CD4-positive, alpha-beta memory T cell (primary cell): ENCODE measurements around the gene SNAP47. TPM values are rescaled to one million over a fixed set of nuclear protein-coding genes. Genes with fewer than 3 reads are reported as not detected.

Experiments used
- CTCF ChIA-PET: fragments of 350-600 bp; sonication (Branson Sonifier 250); formaldehyde crosslinking; loops from one replicate; lab custom pipeline; 2021; ENCODE audit warnings: inconsistent platforms; ENCODE audit not compliant: partially characterized antibody; lab: Charles Lee
- POLR2A ChIA-PET: fragments of 350-600 bp; sonication (Branson Sonifier 250); formaldehyde crosslinking; loops from one replicate; lab custom pipeline; 2021; ENCODE audit not compliant: partially characterized antibody; lab: Charles Lee
- DNase-seq, 5 donors: peaks; one replicate each; pipeline versions ENCODE4 v3.0.0 to v3.0.0-alpha.2; 2020 to 2022; ENCODE audit warnings: mixed read lengths in 1 of 5
- H3K27ac ChIP-seq: one replicate; pipeline ENCODE4 v1.7.0; 2013; ENCODE audit warnings: low read depth, low read length
- H3K27me3 ChIP-seq: 2 replicates; pipeline ENCODE4 v1.7.0; 2013; ENCODE audit warnings: mild to moderate bottlenecking, low read length, moderate library complexity; ENCODE audit not compliant: insufficient read depth
- H3K36me3 ChIP-seq: 2 replicates; pipeline ENCODE4 v1.7.0; 2013; ENCODE audit warnings: mild to moderate bottlenecking, low read length, moderate library complexity; ENCODE audit not compliant: insufficient read depth
- H3K4me1 ChIP-seq: 2 replicates; pipeline ENCODE4 v1.7.0; 2013; ENCODE audit warnings: mild to moderate bottlenecking, low read length, moderate library complexity; ENCODE audit not compliant: insufficient read depth
- H3K4me3 ChIP-seq, 2 donors: one replicate each; pipeline ENCODE4 v1.7.0; 2013; ENCODE audit warnings: low read length in 2 of 2, mild to moderate bottlenecking in 1 of 2
- H3K9me3 ChIP-seq, 2 donors: one replicate each; pipeline ENCODE4 v1.7.0; 2013; ENCODE audit warnings: low read length in 2 of 2, control low read depth in 1 of 2; ENCODE audit not compliant: control insufficient read depth in 1 of 2
- H3K27ac Mint-ChIP-seq, 7 donors: one replicate each; pipeline ENCODE4 v1.8.0; 2020 to 2021; ENCODE audit warnings: mixed read lengths in 7 of 7, mild to moderate bottlenecking in 6 of 7, inconsistent platforms in 3 of 7, moderate library complexity in 3 of 7
- H3K27me3 Mint-ChIP-seq, 2 donors: one replicate each; pipeline ENCODE4 v1.8.0; 2020 to 2021; ENCODE audit warnings: mixed read lengths in 2 of 2
- H3K36me3 Mint-ChIP-seq, 2 donors: one replicate each; pipeline ENCODE4 v1.8.0; 2020 to 2021; ENCODE audit warnings: mixed read lengths in 2 of 2, inconsistent platforms in 1 of 2, mild to moderate bottlenecking in 1 of 2
- H3K4me1 Mint-ChIP-seq, 4 donors: one replicate each; pipeline ENCODE4 v1.8.0; 2020 to 2021; ENCODE audit warnings: mixed read lengths in 4 of 4, mild to moderate bottlenecking in 1 of 4
- H3K4me3 Mint-ChIP-seq, 8 donors: one replicate each; pipeline ENCODE4 v1.8.0; 2020 to 2021; ENCODE audit warnings: mixed read lengths in 8 of 8, mild to moderate bottlenecking in 7 of 8, moderate library complexity in 6 of 8, inconsistent platforms in 3 of 8
- H3K9me3 Mint-ChIP-seq, 8 donors: one replicate each; pipeline ENCODE4 v1.8.0; 2020 to 2021; ENCODE audit warnings: mixed read lengths in 8 of 8, mild to moderate bottlenecking in 5 of 8, inconsistent platforms in 3 of 8, moderate library complexity in 1 of 8
- intact Hi-C: fragments of 100-400 bp; cut with micrococcal nuclease; formaldehyde crosslinking; loops from one replicate; pipeline ENCODE4 v1.15.1; 2023
- polyA plus RNA-seq, 2 donors: library from polyadenylated mRNA; unstranded; fragments of 300-500 nt; fragmentation: Illumina TruSeq; gene quantifications; one replicate each; pipeline ENCODE4 v1.2.3, GENCODE V29; 2021
- total RNA-seq, 2 experiments: library from RNA; stranded (reverse); gene quantifications; one replicate each; pipeline ENCODE4 v1.2.3, GENCODE V29; 2021

Gene SNAP47
- total and polyA plus RNA-seq, 4 experiments from 2014 or later: 27.0 to 53.6 (median 38.5) TPM

DNA sequence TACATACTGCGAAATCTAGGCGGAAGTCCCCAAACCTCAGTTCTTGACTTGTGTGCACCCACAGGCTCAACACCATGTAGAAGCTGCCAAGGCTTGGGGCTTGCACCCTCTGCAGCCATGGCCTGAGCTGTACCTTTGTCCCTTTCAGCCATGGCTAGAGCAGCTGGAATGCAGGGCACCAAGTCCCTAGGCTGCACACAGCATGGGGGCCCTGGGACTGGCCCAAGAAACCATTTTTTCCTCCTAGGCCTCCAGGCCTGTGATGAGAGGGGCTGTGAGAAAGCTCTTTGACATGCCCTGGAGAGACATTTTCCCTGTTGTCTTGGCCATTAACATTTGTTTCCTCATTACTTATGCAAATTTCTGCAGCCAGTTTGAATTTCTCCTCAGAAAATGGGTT, 78.7 kb downstream of the SNAP47 start:
- Histone ChIP-seq H3K9me3 (peaks cover 0 to 2% of the 10 kb centered on the region in 2 donors), H3K36me3 (no peaks in the 10 kb centered on the region), H3K27ac (no peak overlapping the region), H3K4me3 (no peak overlapping the region), H3K27me3 (no peaks in the 10 kb centered on the region), H3K4me1 (peaks cover 2% of the 10 kb centered on the region)
- intact Hi-C loops: no loop called here
- Mint-ChIP-seq H3K27ac (no peak overlapping the region), H3K27me3 (no peaks in the 10 kb centered on the region), H3K9me3 (peaks cover 0 to 33% (median 25%) of the 10 kb centered on the region in 8 donors), H3K36me3 (peaks cover 5 to 8% of the 10 kb centered on the region in 2 donors), H3K4me3 (no peak overlapping the region), H3K4me1 (peaks cover 2 to 11% (median 2%) of the 10 kb centered on the region in 4 donors)
- CTCF ChIA-PET: no interaction called here
- DNase-seq: no peak
- POLR2A ChIA-PET: no interaction called here

DNA sequence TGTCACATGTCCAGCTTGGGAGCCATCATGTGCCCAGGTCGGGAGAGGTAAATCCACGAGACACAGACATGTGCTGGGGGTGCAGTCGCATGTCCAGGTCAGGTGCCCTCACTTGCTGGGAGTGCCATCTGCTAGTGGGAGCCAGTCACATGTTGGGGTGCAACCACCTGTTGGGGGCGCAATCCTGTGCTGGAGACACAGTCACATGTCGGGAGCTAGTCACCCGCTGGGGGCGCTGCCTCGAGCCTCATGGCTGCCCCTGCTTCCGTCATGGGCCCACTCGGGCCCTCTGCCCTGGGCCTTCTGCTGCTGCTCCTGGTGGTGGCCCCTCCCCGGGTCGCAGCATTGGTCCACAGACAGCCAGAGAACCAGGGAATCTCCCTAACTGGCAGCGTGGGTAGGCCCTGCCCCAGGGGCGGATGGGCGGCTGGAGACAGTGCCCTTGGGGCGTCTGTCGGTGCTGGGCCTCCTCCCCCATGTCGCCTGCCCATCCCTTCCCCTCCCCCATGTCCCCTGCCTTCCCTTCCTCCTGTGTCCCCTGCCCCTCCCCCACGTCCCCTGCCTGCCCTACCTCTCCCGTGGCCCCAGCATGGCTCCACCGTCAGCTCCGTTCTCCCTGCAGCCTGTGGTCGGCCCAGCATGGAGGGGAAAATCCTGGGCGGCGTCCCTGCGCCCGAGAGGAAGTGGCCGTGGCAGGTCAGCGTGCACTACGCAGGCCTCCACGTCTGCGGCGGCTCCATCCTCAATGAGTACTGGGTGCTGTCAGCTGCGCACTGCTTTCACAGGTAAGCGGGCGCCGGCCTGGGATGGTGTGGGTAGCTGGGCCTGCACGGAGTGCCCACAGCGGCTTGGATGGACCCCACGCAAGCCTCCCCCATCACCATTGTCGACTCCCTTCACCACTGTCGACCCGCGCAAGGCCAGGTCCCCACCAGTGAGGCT, 80.5 kb downstream of the SNAP47 start, which contains the start of gene PRSS38:
Gene PRSS38 (plus strand): TSS at position 208 of the 942 bp plus-strand sequence. CDS start 42 bp downstream, at position 250.
- H3K9me3 ChIP-seq: peaks cover 0 to 2% of the 10 kb centered on the region in 2 donors
- H3K4me3 Mint-ChIP-seq: no peak within 1 kb of the TSS
- H3K36me3 Mint-ChIP-seq: peaks cover 5 to 8% of the 10 kb centered on the region in 2 donors
- no peaks in the 10 kb centered on the region for H3K36me3 ChIP-seq
- DNase-seq: no peak
- H3K27ac ChIP-seq: no peak within 1 kb of the TSS
- no peak within 1 kb of the TSS for H3K4me3 ChIP-seq
- POLR2A ChIA-PET: no interaction called here
- peaks cover 0 to 9% (median 0%) of the 10 kb centered on the region in 4 donors for H3K4me1 Mint-ChIP-seq
- no peaks in the 10 kb centered on the region for H3K27me3 Mint-ChIP-seq
- CTCF ChIA-PET: no interaction called here
- no peak within 1 kb of the TSS for H3K27ac Mint-ChIP-seq
- H3K4me1 ChIP-seq: no peaks in the 10 kb centered on the region
- no peaks in the 10 kb centered on the region for H3K27me3 ChIP-seq
- intact Hi-C loops: no loop called here
- peaks cover 3 to 33% (median 25%) of the 10 kb centered on the region in 8 donors for H3K9me3 Mint-ChIP-seq

- H3K27ac ChIP-seq: no peak overlapping the region
- Mint-ChIP-seq H3K27ac (no peak overlapping the region), H3K27me3 (no peaks in the 10 kb centered on the region), H3K4me1 (peaks cover 0 to 9% (median 0%) of the 10 kb centered on the region in 4 donors), H3K4me3 (no peak overlapping the region), H3K9me3 (peaks cover 3 to 40% (median 32%) of the 10 kb centered on the region in 8 donors), H3K36me3 (peaks cover 5 to 8% of the 10 kb centered on the region in 2 donors)
- no peak for DNase-seq
- no peak overlapping the region for H3K4me3 ChIP-seq
- POLR2A ChIA-PET: no interaction called here
- no peaks in the 10 kb centered on the region for H3K36me3 ChIP-seq
- H3K27me3 ChIP-seq: no peaks in the 10 kb centered on the region
- H3K9me3 ChIP-seq: peaks cover 0 to 2% of the 10 kb centered on the region in 2 donors
- H3K4me1 ChIP-seq: no peaks in the 10 kb centered on the region
- CTCF ChIA-PET: no interaction called here
- intact Hi-C loops: no loop called here
Measured at GRCh38 chr1:227816750-227817446, 81.7 kb downstream of the SNAP47 start.

- H3K36me3 Mint-ChIP-seq: peaks cover 0 to 1% of the 10 kb centered on the region in 2 donors
- POLR2A ChIA-PET: no interaction called here
- peaks cover 9 to 36% (median 25%) of the 10 kb centered on the region in 8 donors for H3K9me3 Mint-ChIP-seq
- Histone ChIP-seq H3K27me3 (no peaks in the 10 kb centered on the region), H3K9me3 (peaks cover 0 to 5% of the 10 kb centered on the region in 2 donors), H3K4me3 (no peak overlapping the region), H3K27ac (no peak overlapping the region), H3K4me1 (no peaks in the 10 kb centered on the region), H3K36me3 (no peaks in the 10 kb centered on the region)
- peaks cover 3 to 7% of the 10 kb centered on the region in 2 donors for H3K27me3 Mint-ChIP-seq
- intact Hi-C loops: no loop called here
- no peak overlapping the region for H3K27ac Mint-ChIP-seq
- no peak for DNase-seq
- H3K4me1 Mint-ChIP-seq: peaks cover 5 to 14% (median 11%) of the 10 kb centered on the region in 4 donors
- CTCF ChIA-PET: no interaction called here
- no peak overlapping the region for H3K4me3 Mint-ChIP-seq
Measured at GRCh38 chr1:227823537-227823936, 88.3 kb downstream of the SNAP47 start.

- CTCF ChIA-PET: no interaction called here
- Histone ChIP-seq H3K36me3 (no peaks in the 10 kb centered on the region), H3K4me1 (no peaks in the 10 kb centered on the region), H3K27ac (no peak overlapping the region), H3K9me3 (peaks cover 0 to 5% of the 10 kb centered on the region in 2 donors), H3K27me3 (no peaks in the 10 kb centered on the region), H3K4me3 (no peak overlapping the region)
- intact Hi-C loops: no loop called here
- peaks cover 5 to 18% (median 14%) of the 10 kb centered on the region in 4 donors for H3K4me1 Mint-ChIP-seq
- H3K9me3 Mint-ChIP-seq: peaks cover 9 to 40% (median 30%) of the 10 kb centered on the region in 8 donors
- peaks cover 0 to 1% of the 10 kb centered on the region in 2 donors for H3K36me3 Mint-ChIP-seq
- no peak overlapping the region for H3K27ac Mint-ChIP-seq
- peaks cover 3 to 7% of the 10 kb centered on the region in 2 donors for H3K27me3 Mint-ChIP-seq
- no peak for DNase-seq
- H3K4me3 Mint-ChIP-seq: no peak overlapping the region
- POLR2A ChIA-PET: no interaction called here
Measured at GRCh38 chr1:227824204-227824603, 89.0 kb downstream of the SNAP47 start.

GRCh38 chr1:227828786-227829185, 93.6 kb downstream of the SNAP47 start:
- ChIA-PET POLR2A (no interaction called here), CTCF (no interaction called here)
- Histone ChIP-seq H3K27ac (no peak overlapping the region), H3K9me3 (peaks cover 0 to 5% of the 10 kb centered on the region in 2 donors), H3K27me3 (no peaks in the 10 kb centered on the region), H3K4me1 (no peaks in the 10 kb centered on the region), H3K36me3 (no peaks in the 10 kb centered on the region), H3K4me3 (no peak overlapping the region)
- peaks cover 7% of the 10 kb centered on the region in 2 donors for H3K27me3 Mint-ChIP-seq
- H3K36me3 Mint-ChIP-seq: peaks cover 0 to under 1% of the 10 kb centered on the region in 2 donors
- no peak for DNase-seq
- peaks cover 5 to 20% (median 14%) of the 10 kb centered on the region in 4 donors for H3K4me1 Mint-ChIP-seq
- H3K9me3 Mint-ChIP-seq: peaks cover 0 to 27% (median 20%) of the 10 kb centered on the region in 8 donors
- no peak overlapping the region for H3K27ac Mint-ChIP-seq
- no peak overlapping the region for H3K4me3 Mint-ChIP-seq
- intact Hi-C loops: no loop called here
